ENCODE data around the gene ADAT2.

Gene ADAT2

GRCh38 chr6:143397227-143398222 is 53.0 kb downstream of the ADAT2 start:
- no peak for DNase-seq (ENCODE audit: low read depth in 2 of 2)

GRCh38 chr6:143396497-143397226 is 53.8 kb downstream of the ADAT2 start:
- no peak for DNase-seq (ENCODE audit: low read depth in 2 of 2)

- no peak for DNase-seq (ENCODE audit: low read depth in 2 of 2)
Observed at GRCh38 chr6:143395699-143396098, 54.8 kb downstream of the ADAT2 start.

- no peak for DNase-seq (ENCODE audit: low read depth in 2 of 2)
Observed at GRCh38 chr6:143394389-143394788, 56.1 kb downstream of the ADAT2 start.

GRCh38 chr6:143390278-143390677 is 60.2 kb downstream of the ADAT2 start:
- no peak for DNase-seq (ENCODE audit: low read depth in 2 of 2)

- DNase-seq (ENCODE audit: low read depth in 2 of 2) = no peak
Observed at GRCh38 chr6:143385636-143386035, 64.9 kb downstream of the ADAT2 start.

- DNase-seq (ENCODE audit: low read depth in 2 of 2) = no peak
Observed at GRCh38 chr6:143376861-143377260, 73.6 kb downstream of the ADAT2 start.

GRCh38 chr6:143376375-143376774 is 74.1 kb downstream of the ADAT2 start:
- no peak for DNase-seq (ENCODE audit: low read depth in 2 of 2)

- DNase-seq (ENCODE audit: low read depth in 2 of 2) = no peak
Observed at GRCh38 chr6:143375022-143375585, 75.4 kb downstream of the ADAT2 start.

GRCh38 chr6:143374014-143374413 is 76.5 kb downstream of the ADAT2 start:
- no peak for DNase-seq (ENCODE audit: low read depth in 2 of 2)
